Right kidney (tissue), 1 donor: Measurements from ENCODE around the gene TTI1.
A peak's percentile ranks its signal among the peaks of the same experiment; 100 is the strongest.

ENCODE experiments used
- DNase-seq: peaks from one replicate; pipeline ENCODE4 v3.0.0-alpha.2; 2016

The TTI1 gene

GRCh38 chr20:37988306-37988954 lies 44.8 kb downstream of the TTI1 start:
- no peak for DNase-seq

GRCh38 chr20:37987602-37988290 lies 45.5 kb downstream of the TTI1 start:
- no peak for DNase-seq

- no peak for DNase-seq
These were observed 46.2 kb downstream of the TTI1 start for GRCh38 chr20:37986873-37987601.

- DNase-seq, result no peak
These were observed 47.0 kb downstream of the TTI1 start for GRCh38 chr20:37986044-37986858.

GRCh38 chr20:37984018-37984785 lies 49.1 kb downstream of the TTI1 start:
- DNase-seq, result no peak

- no peak for DNase-seq
These were observed 50.0 kb downstream of the TTI1 start for GRCh38 chr20:37983286-37983685.

GRCh38 chr20:37981568-37981967 lies 51.7 kb downstream of the TTI1 start:
- no peak for DNase-seq

- no peak for DNase-seq
These were observed 52.4 kb downstream of the TTI1 start for GRCh38 chr20:37980876-37981275.

GRCh38 chr20:37980383-37980782 lies 52.9 kb downstream of the TTI1 start:
- DNase-seq, result no peak

- no peak for DNase-seq
These were observed 54.0 kb downstream of the TTI1 start for GRCh38 chr20:37979021-37979985.

- DNase-seq, result no peak
These were observed 55.5 kb downstream of the TTI1 start for GRCh38 chr20:37977786-37978185.

GRCh38 chr20:37977338-37977737 lies 55.9 kb downstream of the TTI1 start:
- no peak for DNase-seq

GRCh38 chr20:37976887-37977286 lies 56.4 kb downstream of the TTI1 start:
- DNase-seq, result peak; percentile 25

GRCh38 chr20:37973059-37973910 lies 60.0 kb downstream of the TTI1 start:
- no peak for DNase-seq

GRCh38 chr20:37972256-37973058 lies 60.8 kb downstream of the TTI1 start:
- no peak for DNase-seq

- no peak for DNase-seq
These were observed 61.6 kb downstream of the TTI1 start for GRCh38 chr20:37971561-37972127.

GRCh38 chr20:37970856-37971245 lies 62.4 kb downstream of the TTI1 start:
- no peak for DNase-seq
